Uterus (tissue), 2 donors: ENCODE results near the gene SLC22A15.

Source experiments
- POLR2A ChIP-seq, 2 donors: fragments of 450-650 bp; IDR thresholded peaks; one replicate each; pipeline ENCODE4 v1.6.1; 2016; ENCODE audit warnings: antibody characterized with exemption in 2 of 2, mild to moderate bottlenecking in 1 of 2, moderate library complexity in 1 of 2
- TF ChIP-seq, protein P1 (sequence below), 4 experiments: fragments of 200-600 bp in 2 of 4; fragments of 450-650 bp in 2 of 4; sonication (generic) in 2 of 4; IDR thresholded peaks; one replicate each; pipeline ENCODE4 v1.5.1; 2016 to 2019; ENCODE audit warnings: antibody characterized with exemption in 4 of 4, mild to moderate bottlenecking in 2 of 4, moderate library complexity in 1 of 4

DNA sequence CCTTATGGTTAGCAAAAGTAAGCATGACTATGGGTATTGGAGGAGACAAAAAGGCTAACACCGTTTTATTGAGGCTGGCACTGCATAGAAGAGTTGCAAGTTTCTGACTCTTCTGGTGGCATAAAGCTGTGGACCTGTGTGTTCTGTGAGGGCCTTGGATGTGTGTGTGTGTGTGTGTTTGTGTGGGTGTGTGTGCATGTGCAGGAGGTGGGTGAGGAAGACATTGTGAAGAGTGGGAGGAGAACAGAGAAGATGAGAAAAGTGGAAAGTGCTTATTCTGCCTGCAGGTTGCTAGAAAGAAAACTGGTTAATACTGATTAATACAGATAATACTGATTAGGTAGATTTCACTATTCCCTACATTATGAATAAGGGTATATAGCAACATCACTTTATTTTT lies 12.6 kb downstream of the SLC22A15 start:
- TF ChIP-seq, protein P1, sequence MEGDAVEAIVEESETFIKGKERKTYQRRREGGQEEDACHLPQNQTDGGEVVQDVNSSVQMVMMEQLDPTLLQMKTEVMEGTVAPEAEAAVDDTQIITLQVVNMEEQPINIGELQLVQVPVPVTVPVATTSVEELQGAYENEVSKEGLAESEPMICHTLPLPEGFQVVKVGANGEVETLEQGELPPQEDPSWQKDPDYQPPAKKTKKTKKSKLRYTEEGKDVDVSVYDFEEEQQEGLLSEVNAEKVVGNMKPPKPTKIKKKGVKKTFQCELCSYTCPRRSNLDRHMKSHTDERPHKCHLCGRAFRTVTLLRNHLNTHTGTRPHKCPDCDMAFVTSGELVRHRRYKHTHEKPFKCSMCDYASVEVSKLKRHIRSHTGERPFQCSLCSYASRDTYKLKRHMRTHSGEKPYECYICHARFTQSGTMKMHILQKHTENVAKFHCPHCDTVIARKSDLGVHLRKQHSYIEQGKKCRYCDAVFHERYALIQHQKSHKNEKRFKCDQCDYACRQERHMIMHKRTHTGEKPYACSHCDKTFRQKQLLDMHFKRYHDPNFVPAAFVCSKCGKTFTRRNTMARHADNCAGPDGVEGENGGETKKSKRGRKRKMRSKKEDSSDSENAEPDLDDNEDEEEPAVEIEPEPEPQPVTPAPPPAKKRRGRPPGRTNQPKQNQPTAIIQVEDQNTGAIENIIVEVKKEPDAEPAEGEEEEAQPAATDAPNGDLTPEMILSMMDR (IDR thresholded peaks at IDR 0.05), result no peak
- TF ChIP-seq POLR2A (IDR thresholded peaks at IDR 0.05), result no peak
